Duodenal mucosa (tissue), 2 donors: ENCODE results near the gene CCNYL1.
"Not testable (repeated sequence)": the region's sequence is repeated elsewhere in the genome, so short reads cannot be mapped to it uniquely, and the experiment has no call there.

Source experiments
- H3K27ac ChIP-seq: one replicate; pipeline ENCODE4 v1.7.0; 2013; ENCODE audit warnings: low read depth, low read length
- H3K27me3 ChIP-seq, 2 donors: one replicate each; pipeline ENCODE4 v1.7.0; 2013; ENCODE audit warnings: low read length in 2 of 2, control low read depth in 1 of 2; ENCODE audit not compliant: insufficient read depth in 2 of 2, control insufficient read depth in 1 of 2
- H3K36me3 ChIP-seq, 2 donors: one replicate each; pipeline ENCODE4 v1.7.0; 2013; ENCODE audit warnings: low read length in 2 of 2, control low read depth in 1 of 2; ENCODE audit not compliant: insufficient read depth in 2 of 2, control insufficient read depth in 1 of 2
- H3K4me1 ChIP-seq, 2 donors: one replicate each; pipeline ENCODE4 v1.7.0; 2013; ENCODE audit warnings: low read length in 2 of 2, control low read depth in 1 of 2; ENCODE audit not compliant: insufficient read depth in 2 of 2, control insufficient read depth in 1 of 2
- H3K4me3 ChIP-seq, 2 donors: one replicate each; pipeline ENCODE4 v1.7.0; 2013; ENCODE audit warnings: low read length in 2 of 2, low read depth in 1 of 2
- H3K9ac ChIP-seq, 2 donors: one replicate each; pipeline ENCODE4 v1.7.0; 2013; ENCODE audit warnings: low read length in 2 of 2, low read depth in 1 of 2
- H3K9me3 ChIP-seq, 2 donors: one replicate each; pipeline ENCODE4 v1.7.0; 2013; ENCODE audit warnings: low read length in 2 of 2, control low read depth in 1 of 2; ENCODE audit not compliant: control insufficient read depth in 1 of 2

The CCNYL1 gene

DNA sequence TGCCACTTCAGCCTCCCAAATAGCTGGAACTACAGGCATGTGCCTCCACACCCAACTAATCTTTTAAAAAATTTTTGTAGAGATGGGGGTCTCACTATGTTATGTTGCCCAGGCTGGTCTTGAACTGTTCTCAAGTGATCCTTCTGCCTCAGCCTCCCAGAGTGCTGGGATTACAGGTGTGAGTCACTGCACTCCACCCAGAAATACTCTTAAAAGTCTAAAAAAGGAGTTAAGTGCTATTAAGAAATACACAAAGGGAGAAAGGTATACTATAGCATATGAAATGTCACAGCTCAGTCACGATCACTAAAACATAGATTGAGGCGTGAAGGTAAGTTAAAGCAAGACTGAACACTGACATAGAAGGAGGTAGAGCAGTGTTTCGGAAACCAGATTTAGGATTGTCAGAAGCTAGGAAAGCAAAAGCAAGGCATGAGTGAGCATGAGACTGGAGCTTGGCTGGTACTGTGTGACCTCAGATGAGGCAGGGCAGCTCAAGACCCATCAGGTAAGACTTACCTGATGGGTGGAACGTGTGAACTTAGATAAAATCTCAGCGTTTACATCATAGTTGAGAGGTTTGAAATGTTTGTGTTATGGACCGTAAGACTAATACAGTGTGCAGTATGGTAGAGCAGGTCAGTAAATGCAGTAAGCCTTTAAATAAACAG is 9.2 kb downstream of the CCNYL1 start:
- Histone ChIP-seq H3K4me3 (no peak overlapping the region), H3K36me3 (peaks cover 0 to 4% of the 10 kb centered on the region in 2 donors), H3K27ac (no peak overlapping the region), H3K4me1 (no peaks in the 10 kb centered on the region), H3K9me3 (no peaks in the 10 kb centered on the region), H3K27me3 (no peaks in the 10 kb centered on the region), H3K9ac (no peak overlapping the region)

DNA sequence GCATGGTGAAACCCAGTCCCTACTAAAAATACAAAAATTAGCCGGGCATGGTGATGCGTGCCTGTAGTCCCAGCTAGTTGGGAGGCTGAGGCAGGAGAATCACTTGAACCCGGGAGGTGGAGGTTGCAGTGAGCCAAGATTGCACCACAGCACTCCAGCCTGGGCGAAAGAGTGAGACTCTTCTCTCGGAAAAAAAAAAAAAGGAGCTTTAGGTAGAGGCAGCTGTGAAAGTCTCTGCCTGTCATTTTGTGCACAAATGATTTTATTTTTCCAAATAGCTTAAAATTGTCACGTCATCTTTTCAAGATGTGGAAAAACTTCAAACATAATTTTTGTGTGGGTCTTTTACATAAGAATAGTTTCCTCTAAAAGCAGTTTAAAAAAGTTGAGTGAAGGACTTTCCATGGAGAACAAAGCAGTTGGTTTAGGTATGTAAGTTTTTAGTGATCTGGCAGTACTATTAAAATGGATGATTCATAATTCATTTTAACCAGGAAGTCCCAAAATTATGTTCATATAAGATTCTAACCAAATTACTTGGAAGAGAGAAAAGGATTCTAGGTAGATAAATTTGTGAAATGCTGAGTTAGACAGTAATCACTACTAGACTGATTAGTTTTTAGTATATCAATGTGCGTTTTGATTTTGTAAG is 11.5 kb downstream of the CCNYL1 start:
- Histone ChIP-seq H3K4me3 (no peak overlapping the region), H3K9me3 (no peaks in the 10 kb centered on the region), H3K9ac (no peak overlapping the region), H3K27me3 (no peaks in the 10 kb centered on the region), H3K4me1 (no peaks in the 10 kb centered on the region), H3K27ac (no peak overlapping the region), H3K36me3 (peaks cover 0 to 5% of the 10 kb centered on the region in 2 donors)

DNA sequence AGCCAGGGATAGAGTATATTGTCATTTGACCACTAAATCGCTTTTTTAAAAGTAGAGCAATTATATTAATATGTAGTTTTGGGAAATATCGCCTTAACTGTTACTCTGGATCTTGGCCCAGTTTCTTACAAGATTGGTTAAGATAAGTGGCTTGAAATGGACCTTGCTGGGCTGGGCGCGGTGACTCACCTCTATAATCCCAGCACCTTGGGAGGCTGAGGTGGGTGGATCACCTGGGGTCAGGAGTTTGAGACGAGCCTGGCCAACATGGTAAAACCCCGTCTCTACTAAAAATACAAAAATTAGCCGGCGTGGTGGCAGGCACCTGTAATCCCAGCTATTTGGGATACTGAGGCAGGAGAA is 12.0 kb downstream of the CCNYL1 start:
- not testable (repeated sequence) for H3K4me3 ChIP-seq, H3K9me3 ChIP-seq, H3K36me3 ChIP-seq, H3K27me3 ChIP-seq, H3K4me1 ChIP-seq, H3K27ac ChIP-seq, H3K9ac ChIP-seq

DNA sequence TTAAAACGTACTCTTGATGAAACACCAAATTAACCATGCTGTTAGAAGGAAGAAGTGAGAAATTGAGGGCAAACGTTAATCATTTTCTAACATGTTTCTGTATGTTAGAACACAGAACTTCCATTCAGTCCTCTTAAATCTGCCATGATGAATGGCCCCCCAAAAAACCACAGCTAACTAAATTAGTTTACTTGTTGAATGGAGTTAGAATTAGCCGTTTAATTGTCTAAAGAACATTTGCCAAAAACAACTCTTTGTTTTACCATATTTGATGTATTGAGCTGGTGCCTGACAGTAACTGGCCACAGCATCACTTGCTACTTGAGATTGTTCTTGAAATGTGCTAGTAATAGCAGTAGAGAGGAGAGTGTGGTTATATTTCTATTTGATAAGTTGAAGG is 12.7 kb downstream of the CCNYL1 start:
- Histone ChIP-seq H3K27me3 (no peaks in the 10 kb centered on the region), H3K9ac (no peak overlapping the region), H3K36me3 (peaks cover 0 to 5% of the 10 kb centered on the region in 2 donors), H3K9me3 (no peaks in the 10 kb centered on the region), H3K27ac (no peak overlapping the region), H3K4me1 (no peaks in the 10 kb centered on the region), H3K4me3 (no peak overlapping the region)

DNA sequence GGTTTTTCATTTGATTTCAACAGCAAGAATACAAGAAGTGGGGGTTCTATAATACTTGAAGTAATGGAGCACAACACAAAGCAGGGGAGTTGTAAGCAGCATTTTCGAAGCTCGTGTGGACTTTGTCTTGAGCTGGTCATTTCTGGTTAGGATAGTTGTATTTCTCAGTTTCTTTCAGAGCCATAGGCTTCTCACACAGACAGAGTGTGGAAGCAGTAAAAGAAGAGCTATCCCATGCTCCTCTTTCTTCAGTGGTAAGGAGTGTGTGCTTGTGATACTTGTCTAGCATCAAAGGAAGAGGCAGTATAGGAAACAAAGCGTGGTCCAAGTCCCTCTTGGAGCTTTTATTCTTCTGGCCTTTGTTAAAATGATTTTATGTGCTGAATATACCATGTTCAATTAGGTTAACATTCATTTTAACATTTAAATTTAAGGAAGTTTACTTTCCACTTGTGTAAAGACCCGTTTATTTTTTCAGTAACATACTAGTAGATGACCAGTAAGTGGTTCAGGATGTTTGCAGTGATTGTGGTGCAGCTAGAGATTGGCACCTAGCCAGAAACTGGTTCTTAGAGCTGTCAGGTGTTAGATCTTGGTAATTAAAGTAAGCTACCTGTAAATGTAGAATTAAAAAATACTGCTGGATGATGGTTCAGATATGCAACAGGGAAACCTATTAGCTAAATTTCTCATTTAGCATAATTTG is 14.6 kb downstream of the CCNYL1 start:
- no peaks in the 10 kb centered on the region for H3K4me1 ChIP-seq
- no peaks in the 10 kb centered on the region for H3K9me3 ChIP-seq
- peaks cover 4 to 5% of the 10 kb centered on the region in 2 donors for H3K36me3 ChIP-seq
- no peak overlapping the region for H3K9ac ChIP-seq
- H3K27ac ChIP-seq = no peak overlapping the region
- no peaks in the 10 kb centered on the region for H3K27me3 ChIP-seq
- no peak overlapping the region for H3K4me3 ChIP-seq

DNA sequence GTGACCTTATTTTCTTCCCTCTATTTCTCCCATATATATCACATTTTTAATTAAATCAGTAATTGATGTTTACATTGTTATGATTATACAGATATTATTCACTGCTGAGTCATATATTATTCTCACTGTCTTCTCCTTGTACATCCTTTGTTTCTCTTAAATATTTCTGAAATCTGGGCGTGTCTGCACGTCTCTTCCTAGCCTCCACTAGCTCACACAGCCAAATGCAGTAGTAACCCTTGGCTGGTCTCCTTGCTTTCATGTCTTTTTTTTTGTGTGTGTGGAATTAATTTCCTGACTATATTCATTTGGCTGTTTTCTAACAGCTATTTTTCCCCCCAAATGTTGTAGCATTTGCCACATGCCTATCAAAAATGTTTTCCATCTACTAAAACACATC is 15.8 kb downstream of the CCNYL1 start:
- H3K36me3 ChIP-seq = peaks cover 4 to 5% of the 10 kb centered on the region in 2 donors
- no peaks in the 10 kb centered on the region for H3K9me3 ChIP-seq
- H3K9ac ChIP-seq = no peak overlapping the region
- no peak overlapping the region for H3K4me3 ChIP-seq
- H3K27ac ChIP-seq = no peak overlapping the region
- H3K27me3 ChIP-seq = no peaks in the 10 kb centered on the region
- H3K4me1 ChIP-seq = no peaks in the 10 kb centered on the region

DNA sequence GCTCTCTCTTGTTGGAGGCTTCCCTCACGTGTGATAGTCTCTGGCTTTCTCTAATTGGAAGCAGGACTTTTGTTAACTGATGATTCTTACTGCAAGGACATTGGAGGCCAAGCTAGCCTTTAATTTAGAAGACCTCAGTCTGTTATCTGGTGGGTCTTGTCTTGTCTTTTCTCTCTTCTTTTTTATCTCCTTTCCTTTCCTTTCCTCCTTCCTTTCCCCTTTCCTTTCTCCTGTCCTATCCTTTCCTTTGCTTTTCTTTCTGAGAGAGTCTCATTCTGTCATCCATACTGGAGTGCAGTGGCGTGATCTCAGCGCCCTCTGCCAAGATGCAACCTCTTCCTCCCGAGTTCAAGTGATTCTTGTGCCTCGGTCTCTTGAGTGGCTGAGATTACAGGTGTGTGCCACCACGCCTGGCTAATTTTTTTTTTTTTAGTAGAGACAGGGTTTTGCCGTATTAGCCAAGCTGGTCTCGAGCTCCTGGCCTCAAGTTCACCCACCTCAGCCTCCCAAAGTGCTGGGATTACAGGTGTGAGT is 18.1 kb downstream of the CCNYL1 start:
- Histone ChIP-seq H3K27me3 (no peaks in the 10 kb centered on the region), H3K36me3 (peaks cover 4 to 5% of the 10 kb centered on the region in 2 donors), H3K9ac (no peak overlapping the region), H3K9me3 (no peaks in the 10 kb centered on the region), H3K4me3 (no peak overlapping the region), H3K4me1 (peaks cover 0 to 8% of the 10 kb centered on the region in 2 donors), H3K27ac (no peak overlapping the region)

DNA sequence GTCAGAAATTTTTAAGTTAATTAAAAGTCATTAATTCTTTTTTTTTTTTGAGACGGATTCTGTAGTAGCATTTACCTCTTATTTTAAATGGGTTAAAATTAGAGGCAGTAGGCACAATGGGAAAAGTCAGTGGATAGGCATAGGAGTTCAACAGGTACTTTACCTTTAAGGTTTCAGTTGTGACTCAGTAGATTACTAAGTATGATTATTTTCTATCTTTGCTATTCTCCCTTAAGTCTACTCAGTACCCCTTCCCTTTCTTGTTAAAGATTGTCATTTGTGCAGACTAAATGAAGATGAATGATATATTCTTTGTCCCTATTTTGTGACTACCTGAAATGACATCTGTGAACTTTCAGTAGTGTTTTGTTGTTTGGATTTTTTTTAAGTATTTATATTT is 19.7 kb downstream of the CCNYL1 start:
- Histone ChIP-seq H3K9me3 (no peaks in the 10 kb centered on the region), H3K4me1 (peaks cover 6 to 8% of the 10 kb centered on the region in 2 donors), H3K27me3 (no peaks in the 10 kb centered on the region), H3K4me3 (no peak overlapping the region), H3K36me3 (peaks cover 4 to 5% of the 10 kb centered on the region in 2 donors), H3K9ac (no peak overlapping the region), H3K27ac (no peak overlapping the region)

DNA sequence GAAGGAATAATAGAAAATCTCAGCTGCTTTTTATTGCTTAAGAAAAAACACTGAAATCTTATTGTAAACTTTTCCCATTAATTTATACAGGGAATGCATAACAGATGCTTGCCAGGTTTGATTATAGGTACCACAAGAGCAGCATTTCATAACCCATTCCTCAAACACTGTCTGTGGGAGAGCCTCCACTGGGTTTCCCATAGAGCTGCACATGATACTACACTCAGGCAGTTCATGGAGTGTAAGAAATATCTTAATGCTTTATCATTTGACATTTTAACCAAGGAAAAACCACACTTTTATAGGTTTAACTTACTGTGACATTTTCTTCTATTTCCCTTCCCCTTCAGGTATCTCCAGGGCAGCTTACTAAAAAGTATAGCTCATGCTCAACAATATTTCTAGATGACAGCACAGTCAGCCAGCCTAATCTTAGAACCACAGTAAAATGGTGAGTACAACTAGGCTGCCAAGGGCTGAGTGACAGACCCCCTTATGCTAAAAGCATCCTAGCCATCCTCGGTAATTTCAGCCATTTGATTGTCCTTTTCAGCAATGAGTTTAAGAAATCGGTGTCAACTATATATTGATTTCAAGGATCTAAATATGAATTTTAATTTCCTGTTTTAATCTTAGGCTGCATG is 22.3 kb downstream of the CCNYL1 start:
- Histone ChIP-seq H3K27ac (no peak overlapping the region), H3K4me1 (peaks cover 6 to 8% of the 10 kb centered on the region in 2 donors), H3K27me3 (no peaks in the 10 kb centered on the region), H3K9ac (no peak overlapping the region), H3K4me3 (no peak overlapping the region), H3K36me3 (peaks cover 0 to 4% of the 10 kb centered on the region in 2 donors), H3K9me3 (no peaks in the 10 kb centered on the region)

DNA sequence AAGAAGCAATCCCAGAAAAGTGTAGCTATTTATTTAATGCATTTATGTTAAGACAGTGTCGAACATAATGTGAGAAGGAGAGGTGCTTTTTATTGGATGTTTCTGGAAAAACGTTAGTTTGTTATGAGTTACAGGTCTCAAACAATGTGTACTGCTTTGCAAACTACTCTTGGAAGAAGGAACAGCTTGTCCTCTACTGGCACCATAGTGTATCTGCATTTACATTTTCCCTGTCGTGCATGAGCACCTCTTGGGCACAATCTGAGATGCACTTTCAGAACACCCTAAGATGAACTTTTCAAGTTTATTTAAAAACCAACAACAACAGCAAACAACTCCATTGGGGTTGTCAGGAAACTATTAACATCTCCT is 22.8 kb downstream of the CCNYL1 start:
- H3K4me1 ChIP-seq = peaks cover 6 to 8% of the 10 kb centered on the region in 2 donors
- no peaks in the 10 kb centered on the region for H3K9me3 ChIP-seq
- no peak overlapping the region for H3K9ac ChIP-seq
- H3K4me3 ChIP-seq = no peak overlapping the region
- no peak overlapping the region for H3K27ac ChIP-seq
- H3K36me3 ChIP-seq = peaks cover 0 to 4% of the 10 kb centered on the region in 2 donors
- H3K27me3 ChIP-seq = no peaks in the 10 kb centered on the region
